ENCODE results near the gene CDK14.
A peak's percentile ranks its signal among the peaks of the same experiment; 100 is the strongest.

CDK14 gene

DNA sequence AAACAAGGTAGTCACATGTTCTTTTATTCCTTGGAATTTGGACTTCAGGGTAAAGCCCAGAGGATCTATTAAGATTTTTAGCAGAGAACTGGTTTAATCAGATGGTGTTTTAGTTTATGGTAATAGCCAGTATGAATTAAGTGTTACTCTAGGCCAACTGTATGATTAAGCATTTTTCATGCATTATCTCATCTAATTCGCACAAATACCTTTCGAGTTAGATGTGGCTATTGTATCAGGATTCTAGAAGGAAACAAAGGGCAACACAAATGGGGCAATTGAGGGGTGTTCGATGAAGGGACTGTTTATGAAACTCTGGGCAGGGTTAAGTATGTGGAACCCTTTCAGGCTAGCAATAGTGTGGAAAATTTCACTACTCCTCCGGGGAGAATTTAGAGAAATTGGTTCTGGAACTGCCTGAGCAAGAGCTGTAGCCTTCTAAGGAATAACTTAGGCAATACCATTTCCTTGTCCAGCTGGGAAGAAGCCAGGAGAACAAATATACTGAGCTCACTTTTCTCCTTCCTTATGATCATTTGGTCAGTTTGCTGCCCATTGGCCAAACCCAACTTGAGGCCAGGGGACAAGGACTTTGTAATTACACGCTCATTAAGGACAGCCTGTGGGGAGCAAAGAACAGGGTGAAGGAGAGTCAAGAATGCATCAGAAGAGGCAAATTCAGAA lies 349.1 kb downstream of the CDK14 start:
- TF ChIP-seq, protein P1, sequence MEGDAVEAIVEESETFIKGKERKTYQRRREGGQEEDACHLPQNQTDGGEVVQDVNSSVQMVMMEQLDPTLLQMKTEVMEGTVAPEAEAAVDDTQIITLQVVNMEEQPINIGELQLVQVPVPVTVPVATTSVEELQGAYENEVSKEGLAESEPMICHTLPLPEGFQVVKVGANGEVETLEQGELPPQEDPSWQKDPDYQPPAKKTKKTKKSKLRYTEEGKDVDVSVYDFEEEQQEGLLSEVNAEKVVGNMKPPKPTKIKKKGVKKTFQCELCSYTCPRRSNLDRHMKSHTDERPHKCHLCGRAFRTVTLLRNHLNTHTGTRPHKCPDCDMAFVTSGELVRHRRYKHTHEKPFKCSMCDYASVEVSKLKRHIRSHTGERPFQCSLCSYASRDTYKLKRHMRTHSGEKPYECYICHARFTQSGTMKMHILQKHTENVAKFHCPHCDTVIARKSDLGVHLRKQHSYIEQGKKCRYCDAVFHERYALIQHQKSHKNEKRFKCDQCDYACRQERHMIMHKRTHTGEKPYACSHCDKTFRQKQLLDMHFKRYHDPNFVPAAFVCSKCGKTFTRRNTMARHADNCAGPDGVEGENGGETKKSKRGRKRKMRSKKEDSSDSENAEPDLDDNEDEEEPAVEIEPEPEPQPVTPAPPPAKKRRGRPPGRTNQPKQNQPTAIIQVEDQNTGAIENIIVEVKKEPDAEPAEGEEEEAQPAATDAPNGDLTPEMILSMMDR (IDR thresholded peaks at IDR 0.05) = no peak
- no peaks in the 10 kb centered on the region for H3K9me3 ChIP-seq
- DNase-seq = peak in 1 of 2 donors; percentile 35
- no peak overlapping the region for H3K4me3 ChIP-seq
- intact Hi-C loops (cut with DNase I; ENCODE audit: low total_unique reads) = no loop called here
- H3K36me3 ChIP-seq = no peaks in the 10 kb centered on the region
- H3K27ac ChIP-seq = peak overlapping the region; percentile 72 to 74
- no peaks in the 10 kb centered on the region for H3K27me3 ChIP-seq
- peaks cover 0 to 51% (median 19%) of the 10 kb centered on the region in 4 donors for H3K4me1 ChIP-seq

GRCh38 chr7:90946730-90947501 lies 350.8 kb downstream of the CDK14 start:
- Histone ChIP-seq H3K36me3 (no peaks in the 10 kb centered on the region), H3K27ac (peak overlapping the region; percentile 72 to 74), H3K9me3 (no peaks in the 10 kb centered on the region), H3K27me3 (no peaks in the 10 kb centered on the region), H3K4me3 (no peak overlapping the region), H3K4me1 (peaks cover 0 to 47% (median 19%) of the 10 kb centered on the region in 4 donors)
- no peak for DNase-seq
- intact Hi-C loops (cut with DNase I; ENCODE audit: low total_unique reads) = no loop called here
- TF ChIP-seq, protein P1 (IDR thresholded peaks at IDR 0.05) = no peak

GRCh38 chr7:90948085-90948484 lies 352.0 kb downstream of the CDK14 start:
- Histone ChIP-seq H3K36me3 (no peaks in the 10 kb centered on the region), H3K27me3 (no peaks in the 10 kb centered on the region), H3K9me3 (no peaks in the 10 kb centered on the region), H3K4me1 (peaks cover 0 to 41% (median 24%) of the 10 kb centered on the region in 4 donors), H3K27ac (peak overlapping the region in 1 of 2 donors; percentile 72), H3K4me3 (no peak overlapping the region)
- intact Hi-C loops (cut with DNase I; ENCODE audit: low total_unique reads) = no loop called here
- DNase-seq = no peak
- TF ChIP-seq, protein P1 (IDR thresholded peaks at IDR 0.05) = no peak

GRCh38 chr7:90951229-90951628 lies 355.1 kb downstream of the CDK14 start:
- Histone ChIP-seq H3K36me3 (no peaks in the 10 kb centered on the region), H3K4me1 (peaks cover 0 to 23% (median 14%) of the 10 kb centered on the region in 4 donors), H3K4me3 (no peak overlapping the region), H3K27ac (no peak overlapping the region), H3K9me3 (no peaks in the 10 kb centered on the region), H3K27me3 (no peaks in the 10 kb centered on the region)
- TF ChIP-seq, protein P1 (IDR thresholded peaks at IDR 0.05) = no peak
- DNase-seq = no peak
- intact Hi-C loops (cut with DNase I; ENCODE audit: low total_unique reads) = no loop called here

DNA sequence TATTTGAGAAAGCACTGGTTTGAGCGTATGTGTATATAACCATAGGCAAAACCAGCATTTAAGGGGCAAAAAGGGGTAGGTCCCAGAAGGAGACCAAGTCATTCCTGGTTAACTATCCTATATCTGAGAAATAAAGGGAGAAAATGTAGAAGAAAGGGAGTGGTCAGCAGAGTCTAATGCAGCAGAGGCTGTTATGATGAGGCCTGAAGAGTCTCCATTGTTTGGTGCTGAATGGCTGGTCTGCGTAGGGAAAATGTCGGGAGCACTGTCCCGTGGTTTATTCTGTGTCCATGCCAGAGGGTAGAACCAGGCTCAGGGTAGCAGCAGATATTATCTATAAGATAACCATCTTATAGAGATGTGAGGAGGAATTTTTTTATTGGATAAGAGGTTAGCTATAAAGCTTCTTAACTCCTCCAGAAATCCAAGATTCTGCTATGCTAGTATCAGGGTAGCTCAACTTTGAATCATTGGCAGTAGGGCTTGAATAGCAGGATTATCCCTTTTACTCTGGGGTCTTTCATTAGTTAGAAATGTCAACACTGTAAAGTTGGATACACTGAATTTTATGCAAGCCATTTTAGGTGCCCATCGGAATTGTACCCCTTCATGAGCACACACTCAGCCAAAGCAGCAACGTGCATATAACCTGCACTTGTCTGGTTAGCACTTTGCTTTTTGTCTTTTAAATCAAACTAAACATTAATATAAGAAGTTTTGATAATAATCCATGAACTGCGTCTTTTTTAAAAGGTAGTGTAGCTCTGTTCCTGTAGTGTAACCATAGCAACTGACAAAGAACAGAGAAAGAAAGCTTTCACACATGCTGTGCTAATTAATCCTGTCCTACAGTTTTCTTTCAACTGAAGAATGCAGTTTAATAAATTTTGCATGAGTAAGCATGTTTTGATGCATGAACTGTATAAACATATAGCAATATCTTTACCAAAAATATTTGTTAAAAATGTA lies 356.1 kb downstream of the CDK14 start:
- no peak overlapping the region for H3K4me3 ChIP-seq
- no peaks in the 10 kb centered on the region for H3K9me3 ChIP-seq
- H3K4me1 ChIP-seq = peaks cover 0 to 15% (median 10%) of the 10 kb centered on the region in 4 donors
- H3K36me3 ChIP-seq = no peaks in the 10 kb centered on the region
- no peaks in the 10 kb centered on the region for H3K27me3 ChIP-seq
- DNase-seq = no peak
- H3K27ac ChIP-seq = no peak overlapping the region
- TF ChIP-seq, protein P1 (IDR thresholded peaks at IDR 0.05) = no peak
- intact Hi-C loops (cut with DNase I; ENCODE audit: low total_unique reads) = no loop called here

Measured in tibial artery (tissue), 4 donors.